ENCODE measurements around the gene PAOX.

Gene PAOX

DNA sequence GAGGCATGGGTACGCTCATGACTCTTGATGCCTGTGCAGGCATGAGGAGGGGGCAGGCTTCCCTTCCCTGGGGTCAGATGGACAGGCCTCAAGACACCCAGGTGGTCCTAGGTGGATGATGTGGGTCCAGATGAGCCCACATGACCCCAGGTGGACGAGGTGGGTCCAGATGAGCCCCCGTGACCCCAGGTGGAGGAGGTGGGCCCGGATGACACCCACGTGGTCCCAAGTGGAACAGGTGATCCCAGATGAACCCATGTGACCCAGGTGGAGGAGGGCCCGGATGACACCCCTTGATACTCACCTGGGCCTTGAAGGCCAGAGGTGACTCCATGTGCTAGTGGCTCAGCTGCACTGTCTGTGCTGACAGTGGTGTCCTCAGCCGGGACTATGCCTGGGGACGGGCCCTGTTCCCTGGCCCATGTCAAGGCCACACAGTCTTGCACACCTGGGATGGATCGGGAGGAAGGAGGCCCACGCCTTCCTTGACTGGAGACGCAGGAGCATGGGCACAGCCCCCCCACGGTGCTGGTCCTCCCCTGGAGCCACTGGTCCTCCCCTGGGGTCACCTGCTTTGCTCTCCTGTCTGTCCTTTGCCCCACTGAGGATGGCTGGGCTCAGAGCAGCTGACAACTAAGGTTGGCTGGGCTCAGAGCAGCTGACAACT is 28.6 kb upstream of the PAOX start:
- no peak for DNase-seq

DNA sequence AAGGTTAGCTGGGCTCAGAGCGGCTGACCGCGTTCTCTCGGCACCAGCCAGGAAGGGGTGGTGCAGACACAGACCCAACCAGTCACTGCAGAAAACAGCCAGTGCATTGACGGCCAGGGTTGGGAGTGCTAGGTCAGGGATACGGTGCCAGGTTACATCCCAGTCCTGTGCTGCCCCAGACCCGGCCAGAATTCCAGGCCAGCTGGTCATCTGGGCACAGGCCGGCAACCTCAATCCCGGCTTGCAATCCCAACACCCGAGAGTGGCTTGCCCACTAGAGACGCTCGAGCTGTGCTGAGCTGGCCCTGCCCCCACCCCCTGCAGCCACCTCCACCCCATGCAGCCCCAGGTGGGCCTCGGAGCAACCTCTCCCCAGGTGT is 28.1 kb upstream of the PAOX start:
- DNase-seq = no peak

DNA sequence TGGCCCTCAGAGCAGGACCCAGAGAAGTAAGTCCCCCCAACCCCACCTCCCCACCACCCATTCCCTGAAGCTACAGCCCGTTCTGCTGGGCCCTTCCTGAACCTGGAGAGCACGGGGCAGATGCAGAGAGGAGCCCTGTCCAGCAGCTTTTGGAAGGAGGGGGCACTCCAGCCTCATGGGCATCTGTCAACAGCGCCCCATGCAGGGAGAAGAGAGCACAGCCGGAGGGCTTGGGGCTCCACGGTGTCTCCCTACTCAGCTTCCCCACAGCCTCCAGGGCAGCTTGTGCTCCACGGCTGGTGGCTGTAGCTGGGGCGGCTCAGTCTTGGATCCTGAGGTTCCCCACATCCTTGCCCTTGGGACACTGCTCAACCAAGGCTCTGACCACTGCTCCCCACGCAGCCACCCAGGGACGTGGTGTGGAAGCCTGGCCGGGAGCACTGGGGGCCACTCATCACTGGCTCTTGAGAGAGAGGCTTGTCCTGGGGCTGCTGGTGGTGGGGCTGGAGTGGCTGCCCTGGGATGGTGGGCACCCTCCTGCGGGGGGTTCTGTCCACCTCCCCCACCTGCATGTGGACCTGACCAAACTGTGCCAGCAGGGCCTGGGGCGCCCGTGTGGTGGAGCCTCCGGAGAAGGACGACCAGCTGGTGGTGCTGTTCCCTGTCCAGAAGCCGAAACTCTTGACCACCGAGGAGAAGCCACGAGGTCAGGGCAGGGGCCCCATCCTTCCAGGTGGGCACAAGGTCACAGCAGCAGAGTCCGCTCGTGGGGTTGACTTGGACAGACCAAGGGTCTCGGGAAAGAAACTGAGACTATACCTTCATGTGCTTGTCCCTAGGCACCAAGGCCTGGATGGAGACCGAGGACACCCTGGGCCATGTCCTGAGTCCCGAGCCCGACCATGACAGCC is 27.4 kb upstream of the PAOX start:
- DNase-seq = no peak

DNA sequence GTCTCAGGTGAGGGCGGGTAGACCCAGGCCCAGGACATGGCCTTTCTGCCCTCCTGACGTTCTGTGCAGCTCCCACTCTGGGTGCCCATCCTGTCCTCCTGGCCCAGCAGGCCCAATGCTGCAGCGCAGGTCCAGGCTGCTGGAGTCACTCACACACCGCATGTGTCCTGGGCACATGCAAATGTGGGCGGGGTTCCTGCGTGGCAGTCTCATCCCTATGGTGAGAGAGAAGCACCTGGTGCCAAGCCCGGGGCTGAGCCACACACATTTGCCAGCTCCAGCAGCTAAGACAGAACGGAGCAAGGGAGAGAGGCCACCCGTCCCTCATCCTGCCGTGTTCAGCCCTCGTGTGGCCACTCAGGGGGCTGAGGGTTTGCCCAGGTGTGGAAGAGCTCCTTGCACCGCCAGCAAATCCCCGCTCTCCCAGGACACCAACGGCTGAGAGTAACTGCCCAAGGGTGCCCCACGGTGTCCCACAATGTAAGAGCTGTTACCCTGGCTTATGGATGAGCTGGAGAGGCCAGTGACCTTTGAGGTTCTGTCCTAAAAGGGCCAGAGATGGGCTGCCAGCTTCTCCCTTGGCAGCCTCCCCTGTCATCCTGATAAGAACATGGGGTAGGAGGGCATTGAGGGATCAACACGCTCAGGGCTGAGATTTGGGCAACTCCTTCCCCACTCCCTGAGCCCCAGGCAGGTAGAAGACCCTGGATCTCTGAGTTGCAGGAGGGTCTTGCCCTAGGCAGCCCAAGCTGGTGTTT is 25.7 kb upstream of the PAOX start:
- DNase-seq = no peak

DNA sequence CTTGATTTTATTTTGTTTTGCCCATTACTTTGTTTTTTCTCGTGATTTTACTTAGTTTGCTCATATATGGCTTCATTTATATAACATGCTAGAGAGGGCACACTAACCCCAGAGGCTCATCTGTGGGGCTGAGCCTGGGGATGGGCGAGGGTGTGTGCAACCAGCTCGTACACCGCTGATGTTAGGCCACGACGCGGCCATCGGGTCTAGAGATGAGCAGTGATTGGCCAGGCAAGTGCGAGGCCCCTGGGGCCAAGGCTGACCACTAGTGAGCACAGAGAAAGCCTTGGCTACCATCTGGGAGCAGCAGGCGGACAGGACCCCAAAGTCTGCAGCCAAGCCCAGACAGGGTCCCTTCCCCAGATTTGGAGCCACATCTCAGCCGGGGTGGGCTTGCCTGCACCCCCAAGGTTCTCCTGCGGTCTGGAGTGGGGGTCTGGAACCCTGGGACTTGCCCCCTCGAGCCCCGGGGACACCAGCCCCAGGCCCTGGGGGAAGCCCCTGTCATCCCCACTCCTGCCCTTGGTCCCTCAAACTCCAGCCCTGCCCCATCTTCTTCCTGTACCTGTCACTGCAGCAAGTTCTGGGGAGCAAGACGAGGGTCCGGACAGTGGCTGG is 25.0 kb upstream of the PAOX start:
- no peak for DNase-seq

DNA sequence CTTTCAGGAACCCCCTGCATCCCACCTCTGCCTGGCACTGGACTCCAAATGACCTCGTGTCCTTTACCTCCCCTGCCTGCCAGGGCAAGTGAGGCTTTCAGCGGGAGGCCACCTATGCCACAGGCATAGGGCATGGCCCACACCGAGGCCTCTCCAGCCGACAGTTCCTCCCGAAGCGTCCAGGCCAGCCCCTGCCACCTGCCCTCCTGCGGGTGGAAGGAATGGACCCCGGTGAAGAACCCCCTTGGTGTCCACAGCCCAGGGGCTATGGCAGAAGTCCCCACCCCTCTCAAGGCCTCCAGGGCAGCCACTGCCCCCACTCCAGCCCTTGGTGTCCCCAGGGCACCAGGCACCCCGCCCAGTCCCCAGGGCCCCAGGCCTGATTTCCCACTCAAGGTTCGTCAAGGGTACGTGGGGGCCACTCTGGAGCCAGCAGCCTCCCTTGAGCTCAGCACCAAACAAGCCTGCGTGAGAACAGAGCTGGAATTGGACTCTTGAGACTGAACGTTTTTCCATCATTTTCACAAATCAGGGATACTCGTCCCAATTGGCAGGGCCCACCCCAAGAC is 24.3 kb upstream of the PAOX start:
- no peak for DNase-seq

DNA sequence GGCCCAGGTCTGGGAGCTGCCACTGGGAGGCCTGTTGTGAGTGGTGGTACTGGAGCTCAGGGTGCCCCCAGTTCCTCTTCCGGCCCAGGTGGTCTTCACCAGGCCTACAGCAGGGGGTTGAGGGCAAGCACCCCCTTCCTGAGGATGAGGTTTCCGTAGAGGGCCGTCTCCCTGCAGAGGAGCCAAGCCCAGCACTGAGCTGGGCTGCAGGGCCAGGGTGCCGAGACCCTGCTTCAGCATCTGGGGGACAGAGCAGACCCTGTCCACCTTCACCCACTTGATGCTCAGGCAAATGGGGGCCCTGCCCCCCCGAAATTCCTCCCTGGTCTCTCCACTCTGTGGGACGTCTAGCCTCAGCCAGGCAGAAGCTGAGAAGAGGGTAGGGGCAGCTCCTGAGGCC is 23.8 kb upstream of the PAOX start:
- no peak for DNase-seq

DNA sequence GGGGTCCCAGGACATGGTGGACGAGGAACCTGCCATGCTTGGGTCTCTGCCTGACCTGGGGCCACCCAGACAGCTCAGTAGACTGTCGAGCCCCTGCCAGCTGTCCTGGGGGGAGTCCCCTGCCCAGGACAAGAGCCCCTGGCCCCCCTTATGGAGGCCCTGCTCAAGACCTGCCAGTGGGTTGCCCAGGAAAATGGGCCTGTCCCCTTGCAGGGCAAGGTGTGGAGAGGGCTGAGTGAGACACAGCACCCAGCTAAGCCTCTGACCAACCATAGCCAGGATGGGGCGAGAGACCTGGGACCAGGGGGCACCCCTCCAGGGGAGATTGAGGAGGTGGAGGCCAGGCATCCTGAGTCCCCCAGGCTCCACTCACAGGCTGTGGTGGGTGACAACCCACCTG is 23.1 kb upstream of the PAOX start:
- DNase-seq = no peak

DNA sequence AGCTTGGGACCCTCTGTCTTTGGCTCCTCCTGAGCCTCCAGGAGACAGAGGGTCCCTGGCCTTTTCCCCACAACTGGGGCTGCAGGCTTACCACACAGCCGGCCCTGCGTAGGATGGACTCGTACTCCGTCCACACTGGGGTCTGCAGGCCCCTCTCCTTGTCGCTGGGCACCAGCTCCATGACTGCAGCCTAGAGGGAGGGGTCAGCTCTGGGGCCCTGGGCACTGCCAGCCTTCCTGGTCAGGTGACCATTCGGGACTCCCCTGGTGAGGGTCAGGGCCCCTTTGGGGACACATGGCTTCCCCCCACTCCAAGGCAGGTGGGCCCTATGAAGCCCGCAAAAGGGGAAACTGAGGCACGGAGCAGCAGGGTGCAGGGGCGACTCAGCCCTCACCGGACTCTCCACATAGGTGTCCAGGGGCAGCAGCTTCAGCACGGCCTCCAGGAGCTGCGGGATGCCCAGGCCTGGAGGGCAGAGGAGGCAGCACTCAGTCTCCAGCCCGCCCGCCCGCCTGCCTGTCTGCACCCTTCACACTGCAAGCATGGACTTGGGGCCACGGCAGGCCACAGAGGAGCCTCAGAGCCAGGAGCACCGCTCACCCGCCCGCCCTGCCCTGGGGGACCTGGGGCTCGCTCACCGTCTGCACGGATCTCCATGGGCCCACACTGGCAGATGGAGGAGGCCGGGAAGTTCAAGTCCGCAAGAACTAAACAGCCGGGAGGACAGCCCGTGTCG is 22.3 kb upstream of the PAOX start:
- no peak for DNase-seq

DNA sequence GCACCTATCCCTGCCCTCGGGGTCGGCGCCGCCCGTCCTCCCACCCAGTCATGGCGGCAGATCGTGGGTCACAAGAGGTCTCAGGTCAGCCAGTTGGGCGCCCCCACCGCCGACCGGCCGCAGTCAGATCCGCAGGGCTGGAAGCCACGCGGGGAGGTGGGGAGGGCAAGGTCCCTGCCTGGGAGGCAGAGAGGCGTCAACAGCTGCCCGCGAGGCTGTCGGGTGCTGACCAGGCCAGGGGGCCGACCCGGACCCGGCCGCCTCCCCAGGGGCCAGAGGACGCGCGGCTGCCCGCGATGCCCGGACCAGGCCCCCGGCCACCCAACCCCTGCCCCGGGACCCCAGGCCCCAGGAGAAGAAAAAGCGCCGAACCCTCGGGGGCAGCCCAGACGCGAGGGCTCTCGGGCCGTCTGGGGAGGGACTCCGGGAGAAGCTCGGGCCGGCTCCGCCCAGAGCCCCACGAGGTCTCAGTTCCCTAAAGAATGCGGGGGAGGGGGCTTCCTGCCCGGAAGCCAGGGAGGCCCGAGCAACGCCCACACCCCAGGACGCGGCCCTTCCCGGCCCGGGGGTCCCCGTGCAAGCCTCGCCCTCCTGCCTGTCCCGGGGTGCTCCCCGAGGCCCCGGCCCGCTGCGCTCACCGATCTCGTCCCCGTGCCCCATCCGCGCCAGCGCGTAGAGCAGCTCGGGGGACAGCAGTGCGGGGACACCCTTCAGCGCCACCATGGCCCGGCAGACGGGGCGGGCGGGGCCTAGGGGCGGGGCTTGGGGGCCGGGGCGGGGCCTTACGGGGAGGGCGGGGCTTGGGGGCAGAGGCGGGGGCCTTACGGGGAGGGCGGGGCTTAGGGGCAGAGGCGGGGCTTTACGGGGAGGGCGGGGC is 21.5 kb upstream of the PAOX start, which contains the start of gene FUOM:
Gene FUOM (minus strand): TSS at position 735 of the 877 bp plus-strand sequence. CDS start 12 bp downstream, at position 723.
- peak; percentile 1 for DNase-seq

DNA sequence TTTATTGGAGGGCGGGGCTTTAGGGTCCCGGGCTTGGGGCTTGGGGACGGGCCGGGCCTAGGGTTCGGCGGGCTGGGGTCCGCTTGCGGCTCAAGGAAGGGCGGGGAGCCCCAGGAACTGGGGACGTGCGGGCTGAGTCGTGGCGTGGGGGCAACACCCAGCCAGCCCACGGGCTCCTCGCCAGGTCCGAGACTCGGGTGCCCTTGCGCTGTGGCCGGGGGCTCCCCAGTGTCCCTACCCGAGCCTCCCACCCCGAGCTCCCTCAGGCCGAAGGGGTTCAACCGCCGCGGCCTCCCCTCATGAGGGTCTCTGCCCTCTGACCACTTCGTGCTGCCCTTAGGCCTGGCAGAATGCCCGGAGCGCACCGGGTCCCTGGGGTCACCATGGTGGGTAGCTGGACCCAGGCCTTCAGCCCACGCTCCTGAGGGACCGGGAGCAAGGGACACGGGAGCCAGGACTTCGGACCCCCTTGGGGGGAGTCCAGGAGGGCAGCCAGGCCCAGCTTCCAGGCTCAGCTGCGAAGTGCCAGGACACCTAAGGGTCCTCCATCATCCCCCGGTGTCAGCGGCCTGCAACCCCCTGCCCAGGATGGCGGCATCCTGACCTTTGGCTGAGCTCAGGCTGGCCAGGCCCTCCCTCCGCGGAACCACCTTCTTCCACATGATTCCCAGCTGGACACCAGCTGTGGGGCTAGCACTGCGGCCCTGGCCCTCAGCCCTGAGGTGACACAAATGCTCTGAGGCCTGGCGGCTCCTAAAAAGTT is 20.7 kb upstream of the PAOX start:
- DNase-seq = no peak

DNA sequence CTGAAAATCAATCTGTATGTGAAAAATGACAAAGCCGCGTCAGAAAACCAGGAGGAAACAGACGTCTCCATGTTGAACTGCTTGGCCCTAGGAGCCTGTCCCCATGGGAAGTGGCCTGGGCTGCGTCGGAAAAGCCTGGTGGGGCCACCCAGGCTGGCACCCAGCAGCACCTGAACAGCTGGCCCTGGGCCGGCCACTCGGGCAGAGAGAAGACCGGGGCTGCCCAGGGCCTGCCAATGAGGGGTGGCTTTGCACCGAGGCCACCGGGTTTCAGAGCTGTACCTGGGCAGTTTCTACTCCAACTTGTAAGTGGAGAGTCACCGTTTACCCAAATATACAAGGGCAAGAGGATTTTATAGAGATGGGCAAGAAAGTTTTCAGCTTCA is 20.1 kb upstream of the PAOX start:
- DNase-seq = no peak

DNA sequence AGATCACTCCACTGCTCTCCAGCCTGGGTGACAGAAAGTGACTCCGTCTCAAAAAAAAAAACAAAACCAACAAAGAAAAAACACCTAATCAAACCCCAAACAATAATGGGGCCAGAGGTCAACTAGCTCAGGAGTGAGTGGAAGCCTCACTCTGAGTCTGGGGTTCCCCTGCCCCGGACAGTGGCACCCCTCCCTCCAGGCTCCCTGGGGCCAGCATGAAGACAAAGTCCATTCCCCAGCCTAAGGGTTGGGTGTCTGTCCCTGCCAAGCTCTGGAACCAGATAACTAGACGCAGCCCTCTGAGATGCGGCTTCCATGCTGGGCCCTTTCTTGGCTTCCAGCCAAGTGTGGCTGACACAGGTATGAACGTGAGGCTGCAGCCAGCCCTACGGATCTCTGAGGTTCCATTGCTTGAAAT is 19.5 kb upstream of the PAOX start:
- DNase-seq = peak; percentile 11

DNA sequence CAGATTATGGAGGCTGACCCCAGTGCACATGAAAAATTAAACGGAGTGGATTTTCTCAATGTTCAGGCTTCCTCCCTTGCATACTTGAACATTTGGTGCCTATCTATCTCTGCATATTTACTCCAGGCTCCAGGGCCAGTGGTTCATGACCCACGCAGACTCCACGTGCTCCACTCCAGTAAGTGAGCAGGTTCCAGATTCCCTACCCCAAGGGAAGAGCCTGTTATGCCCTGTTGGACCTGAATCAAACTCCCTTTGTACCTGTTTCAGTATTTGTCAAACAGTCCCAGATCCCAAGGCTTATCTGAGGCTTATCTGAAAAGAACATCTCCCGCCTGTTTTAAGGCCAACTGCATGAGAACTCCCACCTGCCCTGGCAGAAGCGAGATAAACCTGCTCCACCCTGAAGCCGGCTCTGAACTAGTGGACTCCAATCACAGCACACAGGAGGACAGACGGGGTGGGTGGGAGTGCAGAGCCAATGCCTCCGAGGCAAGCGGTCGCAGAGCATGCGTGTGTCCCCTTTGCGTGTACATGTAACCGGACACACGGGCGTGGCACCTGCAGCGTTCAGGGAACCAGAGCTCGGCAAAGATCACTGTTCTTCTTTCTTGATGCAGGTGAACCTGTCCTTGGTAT is 19.0 kb upstream of the PAOX start:
- no peak for DNase-seq

DNA sequence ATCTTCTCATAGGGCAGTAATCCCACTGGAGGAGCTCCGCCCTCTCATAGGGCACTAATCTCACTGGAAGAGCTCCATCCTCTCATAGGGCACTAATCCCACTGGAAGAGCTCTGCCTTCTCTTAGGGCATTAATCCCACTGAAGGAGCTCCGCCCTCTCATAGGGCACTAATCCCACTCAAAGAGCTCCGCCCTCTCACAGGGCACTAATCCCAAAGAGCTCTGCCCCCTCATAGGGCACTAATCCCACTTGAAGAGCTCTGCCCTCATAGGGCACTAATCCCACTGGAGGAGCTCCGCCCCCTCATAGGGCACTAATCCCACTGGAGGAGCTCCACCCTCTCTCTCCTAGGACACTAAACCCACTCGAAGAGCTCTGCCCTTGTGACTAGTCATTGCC is 17.8 kb upstream of the PAOX start:
- no peak for DNase-seq

DNA sequence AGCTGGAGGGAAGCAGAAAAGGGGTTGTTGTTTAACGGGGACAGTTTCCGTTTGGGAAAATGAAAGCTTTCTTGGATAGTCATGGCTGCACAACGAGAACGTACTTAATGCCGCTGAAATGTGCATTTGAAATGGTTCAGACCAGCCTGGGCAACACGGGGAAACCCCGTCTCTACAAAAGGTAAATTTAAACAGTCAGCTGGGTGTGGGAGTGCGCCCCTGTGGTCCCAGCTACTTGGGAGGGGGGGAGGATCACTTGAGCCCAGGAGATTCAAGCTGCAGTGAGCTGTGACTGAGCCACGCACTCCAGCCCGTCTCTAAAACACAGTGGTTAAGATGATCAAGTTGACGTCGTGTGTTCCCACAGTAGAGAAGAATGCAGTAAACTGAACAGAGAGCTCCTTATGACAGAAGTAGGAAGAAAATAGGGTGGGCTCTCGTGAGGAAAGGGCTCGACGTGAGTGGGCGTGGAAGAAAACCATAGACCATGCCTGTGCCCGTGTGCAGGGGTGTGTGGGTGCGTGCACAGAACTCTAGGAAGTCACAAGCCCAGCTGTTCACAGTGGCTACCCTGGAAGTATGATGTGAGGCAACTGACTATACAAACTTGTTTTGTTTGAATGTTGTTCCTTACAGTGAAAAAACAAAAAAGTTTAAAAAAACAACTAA is 17.2 kb upstream of the PAOX start:
- DNase-seq = no peak

DNA sequence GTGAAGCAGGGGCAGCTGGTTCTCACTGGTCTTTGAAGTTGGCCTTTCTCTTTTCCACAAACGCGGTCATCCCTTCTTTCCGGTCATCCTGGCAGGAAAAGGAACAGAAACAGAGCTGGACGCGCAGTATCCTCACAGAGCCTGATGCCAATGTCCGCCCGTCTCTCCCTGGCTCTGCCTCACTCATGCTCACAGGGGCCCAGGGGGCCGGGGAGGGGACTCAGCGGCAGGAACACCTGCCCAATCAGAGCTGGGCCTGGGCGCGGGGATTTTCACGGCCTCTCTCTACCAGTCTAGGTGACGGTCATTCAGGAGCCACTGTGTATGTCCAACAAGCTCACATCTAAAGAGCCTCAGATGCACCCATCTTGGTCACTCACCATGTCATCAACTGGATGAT is 16.2 kb upstream of the PAOX start:
- DNase-seq = no peak

DNA sequence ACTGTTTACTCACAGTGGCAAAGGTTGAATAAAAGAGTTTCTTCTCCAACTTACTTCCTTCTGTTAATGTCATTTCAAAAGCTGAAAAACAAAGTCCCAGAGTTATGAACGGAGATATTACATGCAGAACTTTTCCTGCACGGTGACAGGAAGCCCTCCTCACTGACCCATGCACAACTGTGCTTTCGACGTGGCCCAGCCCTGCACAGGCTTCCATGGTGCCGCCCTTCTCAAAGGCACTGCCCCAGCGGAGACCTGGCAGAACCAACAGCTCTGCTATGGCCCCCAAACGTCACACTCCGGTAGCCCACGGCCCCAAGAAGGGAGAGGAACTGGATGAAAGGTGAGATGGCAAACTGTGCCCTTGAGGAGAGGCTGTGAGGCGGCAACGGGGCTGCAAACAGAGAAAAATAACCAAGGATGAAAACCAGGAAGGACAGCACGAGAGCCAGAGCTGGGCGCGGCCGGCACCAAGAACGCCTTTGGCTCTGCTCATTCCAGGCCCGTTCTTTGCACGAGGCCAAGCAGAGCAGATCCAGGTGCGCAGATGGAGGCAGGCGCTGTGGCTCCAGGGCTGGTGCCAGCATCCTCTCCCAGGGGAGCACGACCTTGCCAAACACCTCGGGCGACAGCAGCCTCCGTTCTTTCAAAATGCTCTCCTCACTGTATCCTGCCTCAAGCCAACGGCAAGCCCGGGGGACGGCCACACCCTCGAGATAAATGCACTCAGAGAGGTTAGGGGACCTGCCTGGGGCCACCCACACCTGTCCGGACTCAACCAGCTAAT is 14.2 kb upstream of the PAOX start:
- DNase-seq = no peak
